ENCODE data around the gene C1QC. TPM values are rescaled to one million over a fixed set of nuclear protein-coding genes. Genes with fewer than 3 reads are reported as not detected.

Gene C1QC
- total and polyA plus RNA-seq, 3 donors from 2014 or later, result 8.6 to 108 (median 36.8) TPM

DNA sequence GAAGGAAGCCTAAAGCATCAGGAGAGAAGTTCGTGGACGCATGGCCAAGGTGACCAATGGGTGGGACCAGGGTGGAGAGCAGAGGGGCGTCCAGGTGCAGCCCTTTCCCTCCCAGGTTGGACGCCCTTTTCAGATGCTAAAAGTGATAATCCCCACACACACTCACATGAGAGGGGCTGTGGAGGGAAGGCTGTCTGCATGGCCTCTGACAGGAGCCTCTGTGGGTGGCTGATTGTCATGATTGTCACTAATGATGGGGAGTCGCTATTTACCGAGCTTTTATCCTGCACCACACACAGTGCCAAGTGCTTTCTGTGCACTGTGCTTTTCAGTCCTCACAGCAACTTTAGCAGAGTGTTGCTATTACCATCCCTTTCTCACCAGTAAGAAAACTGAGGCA, 34.1 kb upstream of the C1QC start:
- Histone ChIP-seq H3K27me3 (no peaks in the 10 kb centered on the region), H3K36me3 (ENCODE audit: low read depth, missing control alignments) (no peaks in the 10 kb centered on the region), H3K4me3 (no peak overlapping the region), H3K4me1 (no peaks in the 10 kb centered on the region), H3K27ac (no peak overlapping the region), H3K9me3 (no peaks in the 10 kb centered on the region)
- intact Hi-C loops (cut with DNase I; ENCODE audit: low total_unique reads), result no loop called here
- WGBS, 2 donors, result 20 to 31% methylated on average over 6 of the region's 6 CpGs
- no peak for DNase-seq
- no peak for TF ChIP-seq POLR2A (IDR thresholded peaks at IDR 0.05)
- TF ChIP-seq, protein P1, sequence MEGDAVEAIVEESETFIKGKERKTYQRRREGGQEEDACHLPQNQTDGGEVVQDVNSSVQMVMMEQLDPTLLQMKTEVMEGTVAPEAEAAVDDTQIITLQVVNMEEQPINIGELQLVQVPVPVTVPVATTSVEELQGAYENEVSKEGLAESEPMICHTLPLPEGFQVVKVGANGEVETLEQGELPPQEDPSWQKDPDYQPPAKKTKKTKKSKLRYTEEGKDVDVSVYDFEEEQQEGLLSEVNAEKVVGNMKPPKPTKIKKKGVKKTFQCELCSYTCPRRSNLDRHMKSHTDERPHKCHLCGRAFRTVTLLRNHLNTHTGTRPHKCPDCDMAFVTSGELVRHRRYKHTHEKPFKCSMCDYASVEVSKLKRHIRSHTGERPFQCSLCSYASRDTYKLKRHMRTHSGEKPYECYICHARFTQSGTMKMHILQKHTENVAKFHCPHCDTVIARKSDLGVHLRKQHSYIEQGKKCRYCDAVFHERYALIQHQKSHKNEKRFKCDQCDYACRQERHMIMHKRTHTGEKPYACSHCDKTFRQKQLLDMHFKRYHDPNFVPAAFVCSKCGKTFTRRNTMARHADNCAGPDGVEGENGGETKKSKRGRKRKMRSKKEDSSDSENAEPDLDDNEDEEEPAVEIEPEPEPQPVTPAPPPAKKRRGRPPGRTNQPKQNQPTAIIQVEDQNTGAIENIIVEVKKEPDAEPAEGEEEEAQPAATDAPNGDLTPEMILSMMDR (IDR thresholded peaks at IDR 0.05), result no peak

DNA sequence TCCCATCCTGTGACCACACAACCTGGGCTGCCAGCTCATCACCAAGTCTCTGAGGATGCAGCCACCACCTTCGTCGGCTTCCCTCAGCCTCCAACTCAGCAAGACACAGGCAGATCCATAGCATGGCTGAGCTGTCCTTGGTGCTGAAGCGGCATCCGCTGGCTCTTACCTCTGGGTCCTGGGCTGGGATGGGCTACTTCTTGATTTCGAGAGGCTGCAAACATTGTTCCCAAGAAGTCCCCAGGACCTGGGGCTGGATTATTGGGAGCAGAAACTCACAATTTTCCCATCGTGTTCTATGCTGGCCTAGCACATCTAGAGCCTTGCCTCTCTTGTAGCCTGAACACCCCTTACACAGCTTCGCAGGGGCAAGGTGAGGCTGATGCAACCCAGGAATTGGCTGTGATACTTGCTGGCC, 31.9 kb upstream of the C1QC start:
- no peaks in the 10 kb centered on the region for H3K36me3 ChIP-seq (ENCODE audit: low read depth, missing control alignments)
- no peaks in the 10 kb centered on the region for H3K27me3 ChIP-seq
- no peaks in the 10 kb centered on the region for H3K4me1 ChIP-seq
- no peaks in the 10 kb centered on the region for H3K9me3 ChIP-seq
- no peak overlapping the region for H3K27ac ChIP-seq
- H3K4me3 ChIP-seq, result no peak overlapping the region
- TF ChIP-seq POLR2A (IDR thresholded peaks at IDR 0.05), result no peak
- TF ChIP-seq, protein P1 (IDR thresholded peaks at IDR 0.05), result no peak
- WGBS, 2 donors, result 19 to 20% methylated on average over 7 of the region's 7 CpGs
- intact Hi-C loops (cut with DNase I; ENCODE audit: low total_unique reads), result no loop called here
- peak; percentile 73 for DNase-seq

GRCh38 chr1:22612671-22613571, 30.5 kb upstream of the C1QC start:
- Histone ChIP-seq H3K27me3 (no peaks in the 10 kb centered on the region), H3K4me1 (no peaks in the 10 kb centered on the region), H3K36me3 (ENCODE audit: low read depth, missing control alignments) (no peaks in the 10 kb centered on the region), H3K4me3 (no peak overlapping the region), H3K27ac (no peak overlapping the region), H3K9me3 (no peaks in the 10 kb centered on the region)
- TF ChIP-seq, protein P1 (IDR thresholded peaks at IDR 0.05), result no peak
- no peak for TF ChIP-seq POLR2A (IDR thresholded peaks at IDR 0.05)
- intact Hi-C loops (cut with DNase I; ENCODE audit: low total_unique reads), result no loop called here
- 52 to 62% methylated on average over 9 to 12 of the region's 12 CpGs for WGBS, 2 donors
- DNase-seq, result no peak

DNA sequence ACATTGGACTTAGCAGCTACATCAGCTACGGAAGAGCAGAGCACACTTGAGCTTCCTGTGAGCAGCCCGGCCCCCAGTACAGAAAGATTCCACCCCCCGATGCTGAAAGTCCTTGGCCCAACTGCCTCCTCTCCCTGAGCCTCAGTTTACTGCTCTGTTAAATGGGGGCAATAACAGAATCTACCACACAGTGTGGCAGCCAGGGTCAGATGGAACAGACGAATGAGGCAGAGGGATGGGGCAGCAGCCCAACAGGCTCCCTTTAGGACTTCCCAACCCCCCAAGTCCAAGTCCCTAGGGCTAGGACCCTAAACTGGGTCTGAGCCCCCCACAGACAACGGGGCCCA, 29.9 kb upstream of the C1QC start:
- WGBS, 2 donors, result 49 to 75% methylated on average over 5 of the region's 5 CpGs
- Histone ChIP-seq H3K4me1 (no peaks in the 10 kb centered on the region), H3K4me3 (no peak overlapping the region), H3K27me3 (no peaks in the 10 kb centered on the region), H3K9me3 (no peaks in the 10 kb centered on the region), H3K27ac (no peak overlapping the region), H3K36me3 (ENCODE audit: low read depth, missing control alignments) (no peaks in the 10 kb centered on the region)
- TF ChIP-seq, protein P1 (IDR thresholded peaks at IDR 0.05), result no peak
- TF ChIP-seq POLR2A (IDR thresholded peaks at IDR 0.05), result no peak
- DNase-seq, result no peak
- intact Hi-C loops (cut with DNase I; ENCODE audit: low total_unique reads), result no loop called here

DNA sequence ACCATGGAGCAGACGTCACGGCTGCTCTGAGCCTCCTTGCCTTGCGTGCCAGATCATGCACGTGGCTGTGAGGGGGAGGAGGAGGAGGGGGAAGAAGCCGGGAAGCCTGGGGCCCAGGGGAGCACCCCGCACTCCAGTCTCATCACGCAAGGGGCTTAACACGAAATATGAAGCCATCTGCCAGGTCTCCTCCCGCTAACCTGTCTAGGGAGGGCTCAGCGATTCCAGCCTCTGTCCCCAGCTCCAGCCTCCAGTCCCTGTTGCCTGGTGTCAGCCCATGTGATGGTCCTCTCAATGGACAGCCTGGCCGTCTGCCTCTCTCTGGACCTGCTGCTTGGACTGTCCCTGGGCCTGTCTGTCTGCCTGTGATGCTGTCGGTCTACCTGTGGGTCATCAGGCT, 29.5 kb upstream of the C1QC start:
- 52 to 68% methylated on average over 5 to 12 of the region's 12 CpGs for WGBS, 2 donors
- intact Hi-C loops (cut with DNase I; ENCODE audit: low total_unique reads), result no loop called here
- Histone ChIP-seq H3K9me3 (no peaks in the 10 kb centered on the region), H3K4me3 (no peak overlapping the region), H3K27me3 (no peaks in the 10 kb centered on the region), H3K4me1 (no peaks in the 10 kb centered on the region), H3K27ac (no peak overlapping the region), H3K36me3 (ENCODE audit: low read depth, missing control alignments) (no peaks in the 10 kb centered on the region)
- no peak for TF ChIP-seq POLR2A (IDR thresholded peaks at IDR 0.05)
- TF ChIP-seq, protein P1 (IDR thresholded peaks at IDR 0.05), result no peak
- no peak for DNase-seq

Data from testis (tissue), 3 donors.